Measurements from ENCODE around the gene NDUFB10. TPM values are rescaled to one million over a fixed set of nuclear protein-coding genes. Genes with fewer than 3 reads are reported as not detected.

NDUFB10 gene
- total RNA-seq, 2 experiments from 2014 or later = 108 to 115 TPM

DNA sequence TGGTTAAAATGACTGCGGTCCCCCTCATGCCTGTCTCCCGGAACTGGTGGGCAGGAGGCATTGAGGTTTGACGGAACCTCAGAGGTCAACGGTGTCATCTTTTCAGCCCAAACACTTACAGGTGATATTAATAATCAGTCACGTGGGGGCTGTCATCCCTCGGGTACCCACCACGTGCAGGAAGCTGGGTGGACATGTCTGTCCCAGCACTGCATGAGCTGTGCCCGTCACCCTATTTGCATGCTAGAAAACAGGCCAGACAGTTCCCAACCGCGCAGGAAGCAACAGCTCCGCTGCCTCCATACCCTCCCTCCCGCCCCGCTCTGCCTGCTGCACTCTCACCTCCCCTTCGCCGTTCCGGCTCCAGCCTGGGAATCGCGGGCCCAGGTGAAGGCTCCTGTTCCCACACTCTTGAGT, 31.8 kb downstream of the NDUFB10 start:
- H3K27ac Mint-ChIP-seq = peak overlapping the region; percentile 69
- H3K4me3 Mint-ChIP-seq = peak overlapping the region; percentile 75
- H3K27me3 Mint-ChIP-seq = peaks cover 13% of the 10 kb centered on the region
- POLR2A ChIA-PET = interaction anchor here (0.6 to 5.7 kb wide), 9 partner anchors 11 to 219 kb away, joined by 3 to 36 read pairs (median 4); partner anchors contain the start of genes EME2, MRPS34, RPS2 and TBL3
- DNase-seq (peak; percentile 63), ATAC-seq (ENCODE audit: low read depth) (peak; percentile 50)
- peaks cover 19% of the 10 kb centered on the region for H3K4me1 Mint-ChIP-seq
- H3K36me3 Mint-ChIP-seq = peaks cover 5% of the 10 kb centered on the region
- no peaks in the 10 kb centered on the region for H3K9me3 Mint-ChIP-seq

DNA sequence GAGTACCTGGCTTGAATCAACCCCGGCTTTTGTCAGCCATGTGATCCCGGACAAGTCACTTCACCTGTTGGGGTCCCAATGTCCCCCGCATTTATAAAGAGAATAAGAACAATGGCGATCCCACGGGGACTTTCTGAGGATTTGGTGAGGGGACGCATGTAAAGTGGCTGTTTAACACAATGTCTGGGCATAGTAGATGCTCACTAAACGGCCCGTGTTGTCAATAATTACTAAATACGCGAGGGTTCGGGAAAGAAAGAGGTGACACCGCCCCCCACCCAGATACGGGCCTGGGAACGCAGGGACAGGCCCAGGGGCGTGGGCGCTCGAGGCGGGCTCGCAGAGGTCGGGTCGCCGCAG, 32.2 kb downstream of the NDUFB10 start:
- H3K36me3 Mint-ChIP-seq = peaks cover 5% of the 10 kb centered on the region
- H3K27me3 Mint-ChIP-seq = peaks cover 13% of the 10 kb centered on the region
- no peaks in the 10 kb centered on the region for H3K9me3 Mint-ChIP-seq
- peak overlapping the region; percentile 69 for H3K27ac Mint-ChIP-seq
- POLR2A ChIA-PET = interaction anchor here (1.0 to 5.7 kb wide), 8 partner anchors 11 to 219 kb away, joined by 3 to 36 read pairs (median 7); partner anchors contain the start of genes EME2, MRPS34, RPS2 and TBL3
- peak overlapping the region; percentile 75 for H3K4me3 Mint-ChIP-seq
- no peak for ATAC-seq (ENCODE audit: low read depth)
- H3K4me1 Mint-ChIP-seq = peaks cover 18% of the 10 kb centered on the region
- DNase-seq = no peak

DNA sequence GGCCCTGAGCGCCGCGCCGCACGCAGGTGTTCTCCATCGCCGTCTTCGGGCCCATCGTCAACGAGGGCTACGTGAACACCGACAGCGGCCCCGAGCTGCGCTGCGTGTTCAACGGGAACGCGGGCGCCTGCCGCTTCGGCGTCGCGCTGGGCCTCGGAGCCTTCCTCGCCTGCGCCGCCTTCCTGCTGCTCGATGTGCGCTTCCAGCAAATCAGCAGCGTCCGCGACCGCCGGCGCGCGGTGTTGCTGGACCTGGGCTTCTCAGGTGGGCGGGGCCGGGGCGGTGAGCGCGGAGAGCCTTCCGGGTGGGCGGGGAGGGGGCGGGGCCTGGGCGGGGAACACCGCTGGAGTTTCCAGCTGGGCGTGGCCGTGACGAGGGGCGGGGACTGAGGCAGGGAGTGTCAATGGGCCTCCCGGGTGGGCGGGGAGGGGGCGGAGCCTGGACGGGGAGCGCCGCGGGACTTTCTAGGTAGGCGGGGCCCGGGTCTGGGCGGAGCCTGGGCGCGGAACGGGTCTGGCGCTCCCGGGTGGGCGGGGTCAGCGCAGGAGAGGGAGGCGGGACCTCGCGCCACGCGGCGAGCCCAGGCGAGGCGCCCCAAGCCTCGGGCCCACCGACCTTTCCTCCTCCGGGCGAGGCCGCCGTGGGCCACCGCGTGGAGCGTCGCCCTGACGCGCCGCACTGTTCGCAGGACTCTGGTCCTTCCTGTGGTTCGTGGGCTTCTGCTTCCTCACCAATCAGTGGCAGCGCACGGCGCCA, 32.8 kb downstream of the NDUFB10 start:
- H3K27ac Mint-ChIP-seq = no peak overlapping the region
- POLR2A ChIA-PET = interaction anchor here (1.0 to 5.7 kb wide), 6 partner anchors 12 to 220 kb away, joined by 3 to 36 read pairs (median 8); partner anchors contain the start of genes EME2, MRPS34, RPS2 and TBL3
- H3K27me3 Mint-ChIP-seq = peaks cover 13% of the 10 kb centered on the region
- DNase-seq = peak; percentile 96
- ATAC-seq (ENCODE audit: low read depth) = peak; percentile 76
- no peaks in the 10 kb centered on the region for H3K9me3 Mint-ChIP-seq
- H3K4me3 Mint-ChIP-seq = peak overlapping the region; percentile 75
- peaks cover 20% of the 10 kb centered on the region for H3K4me1 Mint-ChIP-seq
- H3K36me3 Mint-ChIP-seq = peaks cover 8% of the 10 kb centered on the region

GRCh38 chr16:1992704-1993317, 33.5 kb downstream of the NDUFB10 start:
- no peak for DNase-seq
- Mint-ChIP-seq H3K27me3 (peaks cover 13% of the 10 kb centered on the region), H3K4me3 (no peak overlapping the region), H3K36me3 (peaks cover 8% of the 10 kb centered on the region), H3K4me1 (peaks cover 20% of the 10 kb centered on the region), H3K9me3 (no peaks in the 10 kb centered on the region), H3K27ac (no peak overlapping the region)
- ATAC-seq (ENCODE audit: low read depth) = no peak
- POLR2A ChIA-PET = interaction anchor here (1.0 to 5.7 kb wide), 4 partner anchors 21 to 163 kb away, joined by 6 to 36 read pairs (median 11); partner anchors contain the start of genes RPS2, TBL3 and TRAF7

DNA sequence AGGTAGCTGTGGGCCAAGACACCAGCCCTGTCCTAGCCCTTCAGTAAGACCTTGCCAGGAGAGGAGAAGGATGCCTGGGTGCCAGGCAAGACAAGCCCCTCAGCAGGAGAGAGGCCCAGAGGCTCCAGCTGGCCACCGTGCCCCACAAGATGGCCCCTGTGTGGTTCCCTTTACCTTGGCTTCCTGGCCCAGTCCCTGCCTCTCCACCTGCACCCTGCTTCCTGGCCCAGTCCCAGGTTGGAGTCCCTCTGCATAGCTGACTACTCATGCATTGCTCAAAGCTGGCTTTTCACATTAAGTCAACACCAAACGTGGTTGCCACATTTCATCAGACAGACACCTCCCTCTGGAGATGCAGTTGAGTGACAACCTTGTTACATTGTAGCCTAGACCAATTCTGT, 34.4 kb downstream of the NDUFB10 start:
- peaks cover 18% of the 10 kb centered on the region for H3K4me1 Mint-ChIP-seq
- H3K27ac Mint-ChIP-seq = peak overlapping the region; percentile 71
- no peak for ATAC-seq (ENCODE audit: low read depth)
- peaks cover 9% of the 10 kb centered on the region for H3K36me3 Mint-ChIP-seq
- H3K4me3 Mint-ChIP-seq = no peak overlapping the region
- H3K9me3 Mint-ChIP-seq = no peaks in the 10 kb centered on the region
- peaks cover 8% of the 10 kb centered on the region for H3K27me3 Mint-ChIP-seq
- POLR2A ChIA-PET = interaction anchor here (1.9 kb wide), 1 partner anchor 22 kb away, joined by 7 read pairs; the partner anchor contains the start of gene TBL3
- DNase-seq = no peak

DNA sequence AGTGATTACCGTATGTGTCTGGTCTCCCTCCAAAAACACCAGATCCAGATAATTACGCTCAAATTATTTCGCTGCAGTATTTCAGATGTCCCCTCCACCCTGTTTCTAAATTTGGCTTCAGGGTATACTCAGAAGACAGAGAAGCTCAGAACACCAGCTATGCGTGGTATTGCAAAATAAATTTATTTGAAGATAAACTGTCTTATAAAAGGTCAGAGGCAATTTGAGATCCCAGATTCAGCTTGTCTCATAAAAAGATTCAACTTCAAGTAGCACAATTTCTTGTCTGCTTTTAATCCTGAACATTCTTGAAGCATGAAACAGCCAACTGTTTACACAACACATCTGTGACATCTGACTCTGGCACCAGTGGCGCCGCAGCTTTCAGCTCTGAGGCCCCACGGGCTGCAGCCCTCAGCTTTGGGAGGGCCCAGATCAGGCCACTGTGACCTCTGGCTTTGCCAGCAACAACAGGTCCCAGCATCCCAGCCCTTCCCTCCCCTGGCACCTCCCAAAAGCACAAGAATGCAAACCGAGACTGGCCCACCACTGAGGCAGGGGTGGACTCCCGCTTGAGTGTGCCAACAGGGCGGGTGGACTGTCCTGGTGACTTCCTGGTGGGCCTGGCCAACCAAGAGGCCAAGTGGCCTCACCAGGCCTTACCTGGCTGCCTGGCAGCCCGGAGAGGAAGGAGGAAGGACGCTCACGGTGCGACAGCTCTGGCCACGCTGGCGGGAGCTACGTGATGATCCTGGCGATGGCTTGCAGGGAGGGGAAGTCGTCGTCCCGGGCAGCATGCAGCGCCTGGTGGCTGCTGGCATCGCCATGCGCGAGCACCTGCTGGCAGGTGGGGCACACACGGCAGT, 38.4 kb downstream of the NDUFB10 start:
- peaks cover 9% of the 10 kb centered on the region for H3K36me3 Mint-ChIP-seq
- H3K27ac Mint-ChIP-seq = no peak overlapping the region
- H3K4me1 Mint-ChIP-seq = peaks cover 7% of the 10 kb centered on the region
- ATAC-seq (ENCODE audit: low read depth) (no peak), DNase-seq (no peak)
- H3K9me3 Mint-ChIP-seq = no peaks in the 10 kb centered on the region
- no peak overlapping the region for H3K4me3 Mint-ChIP-seq
- no peaks in the 10 kb centered on the region for H3K27me3 Mint-ChIP-seq
- POLR2A ChIA-PET = interaction anchor here (0.8 to 1.5 kb wide), 3 partner anchors 11 to 158 kb away, joined by 3 to 4 read pairs (median 3); partner anchors contain the start of genes TBL3 and TRAF7

DNA sequence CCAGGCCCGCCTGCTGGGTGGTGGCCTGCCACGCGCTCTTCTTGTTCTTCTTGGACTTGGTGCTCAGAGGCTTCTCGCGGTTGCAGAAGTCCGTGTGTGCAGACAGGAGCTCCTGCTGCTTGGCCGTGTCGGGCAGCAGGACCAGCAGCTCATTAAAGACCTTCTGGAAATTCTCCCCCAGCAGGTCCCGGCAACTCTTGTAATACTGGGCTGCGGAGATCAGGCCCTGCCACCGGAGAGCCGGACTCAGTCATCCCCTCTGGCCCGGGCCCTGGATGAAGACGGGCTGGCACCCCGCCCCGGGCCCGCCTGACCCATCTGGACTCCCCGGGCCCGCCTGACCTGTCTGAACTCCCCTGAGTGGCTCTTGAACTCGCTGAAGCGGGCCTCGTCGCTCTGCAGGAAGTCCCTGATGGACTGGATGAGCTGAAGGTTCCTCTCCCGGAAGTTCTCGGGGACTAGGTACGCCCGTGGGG, 39.1 kb downstream of the NDUFB10 start:
- DNase-seq (no peak), ATAC-seq (ENCODE audit: low read depth) (no peak)
- H3K4me3 Mint-ChIP-seq = no peak overlapping the region
- H3K27me3 Mint-ChIP-seq = no peaks in the 10 kb centered on the region
- peaks cover 9% of the 10 kb centered on the region for H3K36me3 Mint-ChIP-seq
- H3K9me3 Mint-ChIP-seq = no peaks in the 10 kb centered on the region
- peaks cover 5% of the 10 kb centered on the region for H3K4me1 Mint-ChIP-seq
- POLR2A ChIA-PET = interaction anchor here (1.1 kb wide), 1 partner anchor 157 kb away, joined by 3 read pairs; the partner anchor contains the start of gene TRAF7
- no peak overlapping the region for H3K27ac Mint-ChIP-seq

GRCh38 chr16:1998852-1999801, 39.8 kb downstream of the NDUFB10 start:
- Mint-ChIP-seq H3K27ac (no peak overlapping the region), H3K36me3 (peaks cover 9% of the 10 kb centered on the region), H3K4me3 (no peak overlapping the region), H3K9me3 (no peaks in the 10 kb centered on the region), H3K4me1 (peaks cover 5% of the 10 kb centered on the region), H3K27me3 (no peaks in the 10 kb centered on the region)
- POLR2A ChIA-PET = interaction anchor here (1.1 kb wide), 1 partner anchor 156 kb away, joined by 3 read pairs; the partner anchor contains the start of gene TRAF7
- ATAC-seq (ENCODE audit: low read depth) = no peak
- DNase-seq = no peak

DNA sequence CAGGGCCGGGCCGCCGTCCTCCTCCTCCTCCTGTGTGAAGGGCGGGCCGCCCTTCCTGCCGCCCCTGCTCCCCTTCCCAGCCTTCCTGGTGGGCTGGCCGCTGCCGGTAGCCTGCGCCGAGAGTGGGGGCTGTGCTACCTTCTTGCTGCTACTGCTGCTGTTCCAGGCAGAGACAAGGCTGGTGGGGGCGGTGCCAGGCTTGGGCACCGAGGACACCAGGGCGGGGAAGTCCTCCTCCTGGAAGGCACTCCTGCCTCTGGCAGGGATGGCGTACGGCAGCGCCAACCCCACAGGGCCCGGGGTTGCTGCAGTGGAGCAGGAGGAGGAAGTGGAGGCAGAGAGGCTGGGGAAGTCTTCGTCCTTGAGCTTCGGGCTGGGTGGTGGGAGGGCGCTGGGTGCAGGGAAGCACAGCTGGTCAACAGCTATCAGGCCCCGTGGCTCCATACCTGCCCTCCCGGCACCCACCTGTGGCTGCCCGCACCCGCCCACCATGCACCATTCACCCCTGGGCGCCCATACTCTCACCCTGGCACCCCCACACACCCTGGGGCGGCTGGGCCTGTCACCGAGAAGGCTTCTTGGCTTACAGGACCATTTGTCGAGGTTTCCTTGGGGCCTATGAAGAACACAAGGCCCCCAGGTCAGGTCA, 40.7 kb downstream of the NDUFB10 start:
- Mint-ChIP-seq H3K27ac (no peak overlapping the region), H3K27me3 (no peaks in the 10 kb centered on the region), H3K4me3 (no peak overlapping the region), H3K9me3 (no peaks in the 10 kb centered on the region), H3K4me1 (peaks cover 5% of the 10 kb centered on the region), H3K36me3 (peaks cover 9% of the 10 kb centered on the region)
- POLR2A ChIA-PET = no interaction called here
- DNase-seq (no peak), ATAC-seq (ENCODE audit: low read depth) (no peak)

GRCh38 chr16:2001035-2001434, 41.7 kb downstream of the NDUFB10 start:
- Mint-ChIP-seq H3K4me1 (peaks cover 7% of the 10 kb centered on the region), H3K4me3 (no peak overlapping the region), H3K27me3 (no peaks in the 10 kb centered on the region), H3K36me3 (peaks cover 4% of the 10 kb centered on the region), H3K9me3 (no peaks in the 10 kb centered on the region), H3K27ac (no peak overlapping the region)
- POLR2A ChIA-PET = no interaction called here
- no peak for ATAC-seq (ENCODE audit: low read depth)
- no peak for DNase-seq

- POLR2A ChIA-PET = interaction anchor here (0.6 to 1.5 kb wide), 3 partner anchors 30 to 267 kb away, joined by 3 read pairs; no protein-coding TSS in a partner anchor
- Mint-ChIP-seq H3K4me3 (no peak overlapping the region), H3K27me3 (no peaks in the 10 kb centered on the region), H3K4me1 (peaks cover 7% of the 10 kb centered on the region), H3K9me3 (no peaks in the 10 kb centered on the region), H3K27ac (no peak overlapping the region), H3K36me3 (peaks cover 3% of the 10 kb centered on the region)
- ATAC-seq (ENCODE audit: low read depth) (no peak), DNase-seq (no peak)
Observed at GRCh38 chr16:2001456-2002355, 42.4 kb downstream of the NDUFB10 start.
